ENCODE results near the gene RPL13A.
A peak's percentile ranks its signal among the peaks of the same experiment; 100 is the strongest.

The RPL13A gene

GRCh38 chr19:49445997-49446396 lies 41.4 kb upstream of the RPL13A start:
- Histone ChIP-seq H3K4me3 (ENCODE audit: low read length) (no peak overlapping the region), H3K27ac (ENCODE audit: low read length) (no peak overlapping the region), H3K9me3 (ENCODE audit: control insufficient read depth, low read depth, low read length) (no peaks in the 10 kb centered on the region), H3K9ac (ENCODE audit: low read length) (no peak overlapping the region), H3K4me1 (ENCODE audit: control insufficient read depth, low read depth, low read length) (peaks cover 3% of the 10 kb centered on the region), H3K27me3 (ENCODE audit: control insufficient read depth, insufficient read depth, low read length) (peaks cover 13% of the 10 kb centered on the region), H3K36me3 (ENCODE audit: control insufficient read depth, low read depth, low read length) (peaks cover 9% of the 10 kb centered on the region)

DNA sequence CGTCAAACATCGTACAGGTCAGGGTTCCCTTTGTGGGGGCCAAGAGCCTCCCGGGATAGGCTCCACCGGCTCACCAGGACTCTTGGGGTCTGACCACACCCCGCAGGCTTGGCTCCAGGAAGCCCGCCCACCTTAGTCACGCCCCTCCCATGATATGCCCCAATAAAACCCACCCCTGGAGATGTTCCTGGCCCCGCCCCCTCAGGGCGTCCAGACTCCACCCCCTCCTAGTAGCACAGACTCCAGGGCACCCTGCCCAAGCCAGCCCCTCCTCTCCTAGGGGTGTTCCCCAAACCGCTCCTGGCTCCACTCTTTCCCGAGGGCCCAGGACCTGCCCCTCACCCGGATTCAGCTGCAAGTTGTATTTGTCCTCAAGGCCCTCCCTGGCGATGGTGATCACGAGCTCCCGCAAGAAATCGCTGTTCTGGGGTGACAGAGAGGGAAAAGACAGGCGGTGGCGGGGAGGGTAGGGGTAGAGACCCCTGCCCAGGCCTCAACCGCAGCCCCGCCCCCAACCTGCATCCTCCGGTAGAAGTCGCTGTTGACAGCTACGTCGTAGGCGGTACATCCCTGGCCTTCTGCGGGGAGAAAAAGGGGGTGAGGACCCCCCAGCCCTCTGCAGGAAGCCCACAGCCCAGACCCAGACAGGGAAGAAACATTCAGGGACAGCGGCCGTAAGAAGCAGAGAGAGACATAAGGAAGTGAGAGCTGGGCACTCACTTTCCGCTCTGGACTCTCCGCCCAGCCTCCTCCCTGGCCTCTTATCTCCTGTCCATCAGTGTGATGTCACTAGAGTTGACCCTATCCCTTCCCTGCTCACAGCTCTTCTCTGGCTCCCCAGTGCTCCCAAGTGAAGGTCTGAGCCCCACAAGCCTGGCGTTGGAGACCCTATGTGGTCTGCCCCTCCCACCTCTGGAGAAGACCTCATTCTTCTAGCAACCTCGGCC lies 39.6 kb upstream of the RPL13A start:
- Histone ChIP-seq H3K4me1 (ENCODE audit: control insufficient read depth, low read depth, low read length) (no peaks in the 10 kb centered on the region), H3K4me3 (ENCODE audit: low read length) (no peak overlapping the region)

GRCh38 chr19:49448432-49448786 lies 39.0 kb upstream of the RPL13A start:
- Histone ChIP-seq H3K9ac (ENCODE audit: low read length) (no peak overlapping the region), H3K4me1 (ENCODE audit: control insufficient read depth, low read depth, low read length) (no peaks in the 10 kb centered on the region), H3K27me3 (ENCODE audit: control insufficient read depth, insufficient read depth, low read length) (no peaks in the 10 kb centered on the region), H3K36me3 (ENCODE audit: control insufficient read depth, low read depth, low read length) (peaks cover 9% of the 10 kb centered on the region), H3K27ac (ENCODE audit: low read length) (no peak overlapping the region), H3K4me3 (ENCODE audit: low read length) (no peak overlapping the region), H3K9me3 (ENCODE audit: control insufficient read depth, low read depth, low read length) (no peaks in the 10 kb centered on the region)

More for the DNA sequence above, 39.6 kb upstream of the RPL13A start:
- Histone ChIP-seq H3K27ac (ENCODE audit: low read length) (no peak overlapping the region), H3K27me3 (ENCODE audit: control insufficient read depth, insufficient read depth, low read length) (no peaks in the 10 kb centered on the region), H3K36me3 (ENCODE audit: control insufficient read depth, low read depth, low read length) (peaks cover 9% of the 10 kb centered on the region), H3K9me3 (ENCODE audit: control insufficient read depth, low read depth, low read length) (no peaks in the 10 kb centered on the region), H3K9ac (ENCODE audit: low read length) (no peak overlapping the region)

GRCh38 chr19:49450405-49450804 lies 37.0 kb upstream of the RPL13A start:
- Histone ChIP-seq H3K9ac (ENCODE audit: low read length) (no peak overlapping the region), H3K36me3 (ENCODE audit: control insufficient read depth, low read depth, low read length) (peaks cover 9% of the 10 kb centered on the region), H3K27me3 (ENCODE audit: control insufficient read depth, insufficient read depth, low read length) (no peaks in the 10 kb centered on the region), H3K9me3 (ENCODE audit: control insufficient read depth, low read depth, low read length) (no peaks in the 10 kb centered on the region), H3K4me3 (ENCODE audit: low read length) (peak overlapping the region; percentile 89), H3K4me1 (ENCODE audit: control insufficient read depth, low read depth, low read length) (peaks cover 4% of the 10 kb centered on the region), H3K27ac (ENCODE audit: low read length) (no peak overlapping the region)

DNA sequence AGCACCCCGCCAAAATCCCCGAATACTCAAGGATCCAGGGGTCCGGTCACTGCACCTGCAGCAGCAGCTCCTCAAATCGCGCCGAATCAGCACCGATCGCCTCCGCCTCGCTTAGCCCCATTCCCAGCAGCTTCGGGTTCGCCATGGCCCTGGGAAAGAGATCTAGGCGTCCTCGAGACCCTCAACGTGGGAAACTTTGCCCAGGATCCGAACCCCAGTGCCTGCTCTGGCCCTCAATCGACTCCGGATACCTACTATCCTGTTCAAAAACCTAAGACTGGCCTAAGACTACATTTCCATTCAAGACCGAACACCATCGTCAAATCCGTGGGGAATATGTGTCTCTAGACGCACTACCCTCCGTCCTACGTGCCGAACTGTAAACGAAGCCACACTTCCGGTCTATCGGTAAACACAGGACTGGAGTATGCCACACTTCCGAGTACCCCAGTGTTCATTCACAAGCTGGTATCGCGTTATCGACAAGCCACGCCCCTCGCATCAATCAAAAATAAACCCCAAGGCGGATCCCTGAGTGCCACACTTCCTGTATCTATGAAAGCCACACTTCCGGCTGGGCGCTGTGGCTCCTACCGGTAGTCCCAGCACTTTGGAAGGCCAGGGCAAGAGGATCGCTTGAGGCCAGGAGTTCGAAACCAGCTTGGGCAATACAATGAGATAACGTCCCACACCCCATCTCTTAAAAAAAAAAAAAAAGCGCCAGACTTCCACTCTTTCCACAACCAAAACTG lies 35.8 kb upstream of the RPL13A start, which contains the start of gene PIH1D1:
TSS of gene PIH1D1 (minus strand) at position 385 of the 752 bp plus-strand sequence. CDS start at position 145, 240 bp downstream.
- H3K36me3 ChIP-seq (ENCODE audit: control insufficient read depth, low read depth, low read length) = peaks cover 5% of the 10 kb centered on the region
- H3K27ac ChIP-seq (ENCODE audit: low read length) = peak within 1 kb of the TSS; percentile 72
- peak within 1 kb of the TSS; percentile 100 for H3K4me3 ChIP-seq (ENCODE audit: low read length)
- H3K27me3 ChIP-seq (ENCODE audit: control insufficient read depth, insufficient read depth, low read length) = no peaks in the 10 kb centered on the region
- peak within 1 kb of the TSS; percentile 100 for H3K9ac ChIP-seq (ENCODE audit: low read length)
- H3K9me3 ChIP-seq (ENCODE audit: control insufficient read depth, low read depth, low read length) = no peaks in the 10 kb centered on the region
- peaks cover 4% of the 10 kb centered on the region for H3K4me1 ChIP-seq (ENCODE audit: control insufficient read depth, low read depth, low read length)

DNA sequence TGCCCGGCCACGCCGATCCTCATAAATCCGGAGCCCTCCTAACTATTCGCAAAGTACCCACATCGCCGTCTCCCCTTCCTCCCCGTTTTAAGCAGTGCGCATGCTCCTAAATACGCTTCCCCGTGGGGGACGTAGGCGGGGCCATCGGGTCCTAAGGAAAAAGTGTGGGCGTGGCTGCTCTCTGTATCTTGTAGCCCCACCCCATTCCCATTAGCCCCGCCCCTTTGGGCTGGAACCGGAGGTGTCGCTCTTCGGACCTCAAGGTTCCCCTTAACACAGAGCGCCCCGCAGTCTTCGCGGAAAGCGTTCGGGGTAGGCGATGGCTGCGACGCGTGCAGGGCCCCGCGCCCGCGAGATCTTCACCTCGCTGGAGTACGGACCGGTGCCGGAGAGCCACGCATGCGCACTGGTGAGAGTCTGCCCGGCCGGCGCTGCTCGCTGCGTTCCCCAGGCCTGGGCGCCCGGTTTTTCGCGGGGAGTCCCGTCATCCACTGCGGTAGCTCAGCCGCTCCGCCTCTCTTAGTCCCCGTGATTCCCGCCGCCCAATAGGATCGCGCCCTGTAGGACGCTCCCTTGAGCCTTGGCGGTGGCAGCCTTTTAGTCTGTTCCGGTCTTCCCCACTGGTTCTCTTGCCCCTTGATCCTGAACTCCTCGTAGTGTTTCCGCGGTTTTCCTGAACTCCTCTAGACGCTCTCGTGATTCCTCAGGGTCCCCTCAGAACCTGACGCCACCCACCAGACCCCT lies 34.2 kb upstream of the RPL13A start, which contains the start of gene ALDH16A1:
TSS of gene ALDH16A1 (plus strand) at position 213 of the 744 bp plus-strand sequence. CDS start at position 320, 107 bp downstream.
- Histone ChIP-seq H3K27me3 (ENCODE audit: control insufficient read depth, insufficient read depth, low read length) (no peaks in the 10 kb centered on the region), H3K4me3 (ENCODE audit: low read length) (peak within 1 kb of the TSS; percentile 100), H3K27ac (ENCODE audit: low read length) (peak within 1 kb of the TSS; percentile 99), H3K9ac (ENCODE audit: low read length) (peak within 1 kb of the TSS; percentile 100), H3K9me3 (ENCODE audit: control insufficient read depth, low read depth, low read length) (no peaks in the 10 kb centered on the region), H3K4me1 (ENCODE audit: control insufficient read depth, low read depth, low read length) (peaks cover 4% of the 10 kb centered on the region), H3K36me3 (ENCODE audit: control insufficient read depth, low read depth, low read length) (peaks cover 4% of the 10 kb centered on the region)

GRCh38 chr19:49453757-49454240 lies 33.6 kb upstream of the RPL13A start:
- Histone ChIP-seq H3K4me3 (ENCODE audit: low read length) (peak overlapping the region; percentile 100), H3K9ac (ENCODE audit: low read length) (peak overlapping the region; percentile 100), H3K9me3 (ENCODE audit: control insufficient read depth, low read depth, low read length) (no peaks in the 10 kb centered on the region), H3K36me3 (ENCODE audit: control insufficient read depth, low read depth, low read length) (peaks cover 4% of the 10 kb centered on the region), H3K4me1 (ENCODE audit: control insufficient read depth, low read depth, low read length) (peaks cover 4% of the 10 kb centered on the region), H3K27ac (ENCODE audit: low read length) (peak overlapping the region; percentile 99), H3K27me3 (ENCODE audit: control insufficient read depth, insufficient read depth, low read length) (no peaks in the 10 kb centered on the region)

DNA sequence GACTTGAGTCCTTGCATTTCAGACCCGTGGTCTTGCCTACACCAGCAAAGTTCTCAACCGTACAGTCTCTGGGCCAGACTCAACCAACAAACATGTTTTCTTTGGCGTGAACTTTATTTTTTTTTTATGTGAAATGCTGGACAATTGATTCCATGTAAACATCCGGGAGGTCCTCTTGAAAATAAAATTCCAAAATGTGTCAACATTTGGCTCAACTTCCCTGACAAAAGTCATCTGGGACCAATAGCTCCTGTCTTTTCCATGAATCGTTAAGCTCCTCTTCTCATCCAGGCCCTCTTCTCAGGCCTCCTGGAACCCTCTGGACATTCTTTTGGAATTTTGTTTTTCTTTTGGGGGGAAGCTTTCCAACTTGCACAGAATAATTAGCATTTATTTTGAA lies 31.6 kb upstream of the RPL13A start:
- H3K36me3 ChIP-seq (ENCODE audit: control insufficient read depth, low read depth, low read length) = no peaks in the 10 kb centered on the region
- H3K4me1 ChIP-seq (ENCODE audit: control insufficient read depth, low read depth, low read length) = peaks cover 4% of the 10 kb centered on the region
- H3K27me3 ChIP-seq (ENCODE audit: control insufficient read depth, insufficient read depth, low read length) = no peaks in the 10 kb centered on the region
- H3K27ac ChIP-seq (ENCODE audit: low read length) = no peak overlapping the region
- no peak overlapping the region for H3K9ac ChIP-seq (ENCODE audit: low read length)
- no peaks in the 10 kb centered on the region for H3K9me3 ChIP-seq (ENCODE audit: control insufficient read depth, low read depth, low read length)
- no peak overlapping the region for H3K4me3 ChIP-seq (ENCODE audit: low read length)

- peaks cover 4% of the 10 kb centered on the region for H3K4me1 ChIP-seq (ENCODE audit: control insufficient read depth, low read depth, low read length)
- no peak overlapping the region for H3K27ac ChIP-seq (ENCODE audit: low read length)
- H3K9me3 ChIP-seq (ENCODE audit: control insufficient read depth, low read depth, low read length) = no peaks in the 10 kb centered on the region
- no peak overlapping the region for H3K4me3 ChIP-seq (ENCODE audit: low read length)
- H3K27me3 ChIP-seq (ENCODE audit: control insufficient read depth, insufficient read depth, low read length) = no peaks in the 10 kb centered on the region
- no peak overlapping the region for H3K9ac ChIP-seq (ENCODE audit: low read length)
- H3K36me3 ChIP-seq (ENCODE audit: control insufficient read depth, low read depth, low read length) = no peaks in the 10 kb centered on the region
Observed at GRCh38 chr19:49456326-49456725, 31.1 kb upstream of the RPL13A start.

DNA sequence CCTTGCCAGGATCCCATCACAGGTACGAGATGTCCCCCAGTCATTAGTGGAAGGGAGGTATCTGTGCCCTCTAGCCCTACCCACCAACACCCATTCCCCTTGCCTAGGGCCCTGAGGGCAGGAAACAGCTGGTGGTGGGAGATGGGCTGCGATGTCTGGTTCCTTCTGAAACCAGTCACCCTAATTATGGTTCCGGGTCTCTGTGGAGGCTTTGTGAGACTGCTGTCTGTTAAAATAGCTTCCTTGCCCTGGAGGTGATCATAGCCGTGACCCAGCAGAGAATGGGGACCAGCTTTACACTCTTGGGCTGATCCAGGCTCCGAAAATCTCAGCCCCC lies 28.9 kb upstream of the RPL13A start:
- peaks cover 4% of the 10 kb centered on the region for H3K4me1 ChIP-seq (ENCODE audit: control insufficient read depth, low read depth, low read length)

DNA sequence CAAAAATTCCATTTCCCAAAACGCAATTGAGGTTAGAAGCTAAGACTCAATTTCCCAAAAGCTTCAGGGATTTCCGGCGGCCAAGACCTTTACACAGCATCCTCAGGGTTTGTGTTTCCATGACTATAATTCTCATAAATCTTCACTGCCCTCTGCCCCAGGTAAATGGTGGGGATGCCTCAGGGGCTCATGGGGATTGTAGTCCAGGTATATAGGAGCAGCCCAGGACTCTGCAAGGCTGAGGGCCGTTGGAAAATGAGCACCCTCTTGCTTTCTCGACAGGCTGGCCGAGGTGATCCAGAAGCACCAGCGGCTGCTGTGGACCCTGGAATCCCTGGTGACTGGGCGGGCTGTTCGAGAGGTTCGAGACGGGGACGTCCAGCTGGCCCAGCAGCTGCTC lies 28.0 kb upstream of the RPL13A start:
- Histone ChIP-seq H3K4me1 (ENCODE audit: control insufficient read depth, low read depth, low read length) (no peaks in the 10 kb centered on the region), H3K27me3 (ENCODE audit: control insufficient read depth, insufficient read depth, low read length) (no peaks in the 10 kb centered on the region), H3K9ac (ENCODE audit: low read length) (no peak overlapping the region), H3K9me3 (ENCODE audit: control insufficient read depth, low read depth, low read length) (no peaks in the 10 kb centered on the region), H3K27ac (ENCODE audit: low read length) (no peak overlapping the region), H3K36me3 (ENCODE audit: control insufficient read depth, low read depth, low read length) (no peaks in the 10 kb centered on the region), H3K4me3 (ENCODE audit: low read length) (no peak overlapping the region)

More for the DNA sequence above, 28.9 kb upstream of the RPL13A start:
- no peaks in the 10 kb centered on the region for H3K36me3 ChIP-seq (ENCODE audit: control insufficient read depth, low read depth, low read length)
- H3K9ac ChIP-seq (ENCODE audit: low read length) = no peak overlapping the region
- H3K27ac ChIP-seq (ENCODE audit: low read length) = no peak overlapping the region
- H3K9me3 ChIP-seq (ENCODE audit: control insufficient read depth, low read depth, low read length) = no peaks in the 10 kb centered on the region
- no peaks in the 10 kb centered on the region for H3K27me3 ChIP-seq (ENCODE audit: control insufficient read depth, insufficient read depth, low read length)
- no peak overlapping the region for H3K4me3 ChIP-seq (ENCODE audit: low read length)

All from iPS-18a (cell line).